HAP-1 (cell line): ENCODE data around the gene VWA8.
"Not testable (repeated sequence)": the region's sequence is repeated elsewhere in the genome, so short reads cannot be mapped to it uniquely, and the experiment has no call there.

Source experiments
- DNase-seq, 2 experiments: peaks; one replicate each; pipeline ENCODE4 v3.0.0-alpha.2; 2016 to 2020; ENCODE audit warnings: low spot score in 2 of 2
- H3K27me3 ChIP-seq: fragments of 250-450 bp; sonication (Bioruptor Pico); 2 replicates; pipeline ENCODE4 v1.5.1; 2020; ENCODE audit warnings: low read depth, mild to moderate bottlenecking, moderate library complexity
- H3K36me3 ChIP-seq: fragments of 250-450 bp; sonication (Bioruptor Pico); replicated peaks from 2 replicates; pipeline ENCODE4 v1.5.1; 2020; ENCODE audit warnings: mild to moderate bottlenecking
- H3K4me1 ChIP-seq: fragments of 250-450 bp; sonication (Bioruptor Pico); 2 replicates; pipeline ENCODE4 v1.5.1; 2020; ENCODE audit warnings: mild to moderate bottlenecking
- H3K4me3 ChIP-seq: fragments of 250-450 bp; sonication (Bioruptor Pico); 2 replicates; pipeline ENCODE4 v1.5.1; 2020; ENCODE audit warnings: mild to moderate bottlenecking, moderate library complexity
- H3K9me3 ChIP-seq: fragments of 250-450 bp; sonication (Bioruptor Pico); 2 replicates; pipeline ENCODE4 v1.5.1; 2020; ENCODE audit warnings: mild to moderate bottlenecking, moderate library complexity
- in situ Hi-C: fragments of 300-500 bp; cut with MboI; formaldehyde crosslinking; loops from 3 replicates; pipeline ENCODE4 v1.14.3; 2020; ENCODE audit warnings: low sequenced_read_pairs, inconsistent platforms, mixed read lengths

The VWA8 gene

DNA sequence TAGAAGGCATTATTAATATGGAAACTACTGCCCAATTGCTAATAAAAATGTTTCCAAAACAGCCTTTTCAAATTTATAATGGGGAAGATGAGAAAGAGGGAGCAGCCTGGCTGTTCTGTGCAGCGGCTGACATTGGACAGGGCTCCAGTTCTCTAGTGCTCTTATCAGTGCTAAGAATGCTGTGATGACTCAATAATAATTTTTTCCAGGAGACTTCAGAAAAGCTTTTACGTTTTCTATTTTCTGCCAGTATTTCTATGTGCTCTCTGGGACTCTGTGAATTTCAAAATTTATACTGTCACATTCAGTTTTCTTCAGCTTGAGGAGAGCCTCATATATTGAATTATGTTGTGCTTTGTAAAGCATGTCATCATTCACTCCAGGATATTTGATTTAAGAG lies 209.6 kb downstream of the VWA8 start:
- no peak for DNase-seq
- H3K4me3 ChIP-seq: no peak overlapping the region
- H3K4me1 ChIP-seq: no peaks in the 10 kb centered on the region
- in situ Hi-C loops: no loop called here
- H3K27me3 ChIP-seq: no peaks in the 10 kb centered on the region
- H3K36me3 ChIP-seq: 0 out of 2 replicates have a peak, but pooled peaks cover 6% of the 10 kb centered on the region
- H3K9me3 ChIP-seq: no peaks in the 10 kb centered on the region; the same call in 1 of the 2 replicates

DNA sequence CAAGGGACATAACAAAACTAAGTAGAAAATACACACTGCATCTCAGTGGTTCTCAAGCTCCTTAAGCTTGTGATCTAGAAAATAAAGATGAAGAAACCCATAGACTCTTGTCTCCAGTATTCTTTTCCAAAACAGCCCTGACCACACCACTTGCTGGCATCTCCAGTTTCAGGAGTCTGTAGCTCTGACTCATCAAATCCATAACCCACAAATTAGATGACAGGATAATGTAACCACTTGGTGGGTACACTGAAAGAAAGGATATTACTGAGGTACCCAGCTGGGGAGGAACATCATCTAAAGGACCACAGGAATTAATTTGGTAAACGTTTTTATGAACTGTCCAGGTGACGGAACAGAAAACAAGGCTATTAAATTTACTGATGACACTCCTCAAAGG lies 214.7 kb downstream of the VWA8 start:
- H3K4me1 ChIP-seq: no peaks in the 10 kb centered on the region
- peaks cover 6% of the 10 kb centered on the region for H3K36me3 ChIP-seq
- no peak for DNase-seq
- in situ Hi-C loops: no loop called here
- no peaks in the 10 kb centered on the region; the same call in 1 of the 2 replicates for H3K9me3 ChIP-seq
- H3K4me3 ChIP-seq: no peak overlapping the region
- H3K27me3 ChIP-seq: no peaks in the 10 kb centered on the region

GRCh38 chr13:41745496-41745895 lies 215.4 kb downstream of the VWA8 start:
- H3K4me3 ChIP-seq, in situ Hi-C loops, H3K36me3 ChIP-seq, H3K4me1 ChIP-seq, H3K27me3 ChIP-seq, DNase-seq, H3K9me3 ChIP-seq: not testable (repeated sequence)

DNA sequence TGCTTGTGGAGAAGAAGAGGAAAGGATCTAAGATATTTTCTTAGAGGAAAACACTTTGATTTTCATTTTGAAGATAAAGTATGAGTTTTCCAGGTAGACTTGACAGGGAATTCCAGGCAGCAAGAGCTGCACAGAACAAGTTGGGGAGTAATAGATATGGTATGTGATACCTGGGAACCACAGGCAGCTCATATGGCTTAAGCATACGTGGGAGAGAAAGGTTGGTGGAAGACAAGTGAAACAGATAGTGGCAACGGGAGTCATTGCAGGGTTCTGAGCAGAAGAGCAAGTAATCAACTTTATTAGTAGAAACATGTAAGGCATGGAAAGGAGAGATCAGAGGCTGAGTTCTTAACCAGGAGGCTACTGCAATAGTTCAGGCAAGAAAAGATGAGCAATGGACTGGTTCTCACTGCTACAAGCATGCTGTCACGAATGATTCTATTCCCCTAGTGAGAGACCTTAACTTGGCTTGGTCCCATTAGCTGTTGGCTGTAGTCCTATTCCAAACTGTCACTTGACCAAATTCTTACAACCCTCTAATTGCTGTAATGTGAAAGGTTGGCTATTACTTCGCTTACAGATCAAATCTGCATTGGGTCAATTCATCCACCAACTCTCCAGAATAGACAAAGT lies 217.9 kb downstream of the VWA8 start:
- no peak for DNase-seq
- no peaks in the 10 kb centered on the region for H3K9me3 ChIP-seq
- in situ Hi-C loops: no loop called here
- no peaks in the 10 kb centered on the region for H3K4me1 ChIP-seq
- H3K4me3 ChIP-seq: no peak overlapping the region
- no peaks in the 10 kb centered on the region for H3K27me3 ChIP-seq
- no peaks in the 10 kb centered on the region; the same call in none of the 2 replicates for H3K36me3 ChIP-seq

GRCh38 chr13:41740479-41740878 lies 220.4 kb downstream of the VWA8 start:
- DNase-seq: no peak
- Histone ChIP-seq H3K4me1 (no peaks in the 10 kb centered on the region), H3K36me3 (no peaks in the 10 kb centered on the region; the same call in 1 of the 2 replicates), H3K9me3 (no peaks in the 10 kb centered on the region), H3K4me3 (no peak overlapping the region), H3K27me3 (no peaks in the 10 kb centered on the region)
- in situ Hi-C loops: no loop called here

DNA sequence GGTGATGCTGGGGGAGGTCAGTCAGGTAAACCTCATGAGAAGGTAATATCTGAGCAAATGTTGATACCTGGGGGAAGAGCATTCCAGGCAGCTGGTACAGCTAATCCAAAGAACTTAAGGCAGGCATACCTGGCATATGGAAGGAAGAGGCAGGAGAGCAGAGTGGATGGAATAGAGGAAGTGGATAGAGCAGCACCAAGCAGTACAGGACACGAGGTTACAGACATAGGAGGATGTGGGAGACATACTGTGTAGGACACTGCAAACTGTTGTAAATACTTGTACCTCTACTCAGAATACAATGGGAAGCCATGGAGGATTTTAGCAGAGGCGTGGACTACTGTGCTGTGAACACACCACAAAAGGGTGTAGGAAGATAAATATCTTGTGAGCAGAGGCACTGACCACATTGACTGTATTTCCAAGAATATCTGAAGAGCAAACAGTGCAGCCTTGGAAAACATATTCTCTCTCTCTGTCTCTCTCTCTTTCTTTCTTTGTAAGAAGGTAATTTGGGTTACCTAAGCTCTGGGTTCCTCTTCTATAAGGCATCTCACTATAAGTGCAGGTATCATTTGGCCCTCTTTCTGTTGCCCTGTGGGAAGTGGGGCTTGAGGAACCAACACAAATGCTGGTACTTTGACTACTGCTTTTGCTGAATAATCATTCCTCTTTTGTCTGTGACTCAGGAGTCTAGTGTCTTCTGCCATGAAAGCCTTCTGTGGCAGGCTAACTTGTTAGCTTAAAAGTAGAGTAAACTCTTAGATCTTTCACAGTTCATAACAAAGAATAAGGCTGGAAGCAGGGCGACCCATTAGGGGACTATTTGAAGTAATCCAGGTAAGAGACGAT lies 238.0 kb downstream of the VWA8 start:
- H3K9me3 ChIP-seq: no peaks in the 10 kb centered on the region
- H3K4me1 ChIP-seq: peaks cover 6% of the 10 kb centered on the region; the same call in 1 of the 2 replicates
- H3K27me3 ChIP-seq: no peaks in the 10 kb centered on the region
- H3K36me3 ChIP-seq: peaks cover 2% of the 10 kb centered on the region
- in situ Hi-C loops: no loop called here
- no peak overlapping the region for H3K4me3 ChIP-seq
- no peak for DNase-seq

DNA sequence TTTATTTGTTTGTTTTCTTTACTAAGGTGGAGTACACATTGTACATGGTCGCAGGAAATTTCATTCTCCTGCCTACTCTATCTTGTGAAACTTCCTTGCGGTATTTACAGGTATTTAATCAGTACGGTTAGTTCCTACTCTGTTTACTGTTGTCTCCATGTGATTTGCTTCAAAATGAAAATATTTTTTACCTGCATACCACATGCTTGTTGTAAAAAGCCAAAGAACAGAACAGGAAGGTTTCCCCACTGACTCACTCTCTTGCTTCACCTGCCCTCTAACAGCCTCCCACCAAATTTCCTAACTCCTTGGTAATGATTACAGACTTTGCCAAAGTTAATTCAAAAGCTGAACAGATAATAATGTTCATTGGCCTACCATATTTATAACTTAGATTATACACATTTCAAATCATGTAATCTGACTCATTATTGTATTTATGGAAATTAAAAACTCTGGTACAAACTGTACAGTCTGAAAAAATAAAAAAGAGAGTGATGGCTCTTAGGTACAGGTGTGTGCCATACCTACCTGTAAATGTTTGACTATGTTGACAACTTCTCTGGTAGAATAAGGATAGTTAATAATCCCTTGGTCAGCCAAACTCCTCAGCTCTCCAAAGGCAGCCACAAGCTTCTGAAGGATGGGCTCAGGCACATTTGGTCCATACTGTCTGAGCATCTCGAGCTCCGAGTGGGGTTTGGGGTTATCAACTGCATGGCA lies 239.9 kb downstream of the VWA8 start:
- in situ Hi-C loops: no loop called here
- Histone ChIP-seq H3K4me3 (no peak overlapping the region), H3K9me3 (no peaks in the 10 kb centered on the region), H3K4me1 (no peaks in the 10 kb centered on the region), H3K27me3 (no peaks in the 10 kb centered on the region), H3K36me3 (peaks cover 2% of the 10 kb centered on the region)
- DNase-seq: no peak

- Histone ChIP-seq H3K4me3 (no peak overlapping the region), H3K27me3 (no peaks in the 10 kb centered on the region), H3K36me3 (peaks cover 2% of the 10 kb centered on the region), H3K4me1 (peaks cover under 1% of the 10 kb centered on the region; the same call in 1 of the 2 replicates), H3K9me3 (no peaks in the 10 kb centered on the region)
- in situ Hi-C loops: no loop called here
- no peak for DNase-seq
Observed at GRCh38 chr13:41716236-41716635, 244.7 kb downstream of the VWA8 start.

- H3K4me1 ChIP-seq: peaks cover 6% of the 10 kb centered on the region; the same call in 1 of the 2 replicates
- H3K27me3 ChIP-seq: no peaks in the 10 kb centered on the region
- H3K9me3 ChIP-seq: no peaks in the 10 kb centered on the region
- in situ Hi-C loops: no loop called here
- DNase-seq: no peak
- H3K4me3 ChIP-seq: no peak overlapping the region
- H3K36me3 ChIP-seq: no peaks in the 10 kb centered on the region; the same call in 1 of the 2 replicates
Observed at GRCh38 chr13:41713405-41713804, 247.5 kb downstream of the VWA8 start.

- no peaks in the 10 kb centered on the region for H3K27me3 ChIP-seq
- H3K4me3 ChIP-seq: no peak overlapping the region
- H3K4me1 ChIP-seq: peaks cover 6% of the 10 kb centered on the region; the same call in 1 of the 2 replicates
- no peaks in the 10 kb centered on the region for H3K9me3 ChIP-seq
- DNase-seq: no peak
- no peaks in the 10 kb centered on the region; the same call in 1 of the 2 replicates for H3K36me3 ChIP-seq
- in situ Hi-C loops: no loop called here
Observed at GRCh38 chr13:41710771-41711170, 250.1 kb downstream of the VWA8 start.

- H3K27me3 ChIP-seq: no peaks in the 10 kb centered on the region
- in situ Hi-C loops: no loop called here
- H3K4me3 ChIP-seq: no peak overlapping the region
- peaks cover 16% of the 10 kb centered on the region for H3K4me1 ChIP-seq
- DNase-seq: no peak
- H3K9me3 ChIP-seq: no peaks in the 10 kb centered on the region
- no peaks in the 10 kb centered on the region; the same call in 1 of the 2 replicates for H3K36me3 ChIP-seq
Observed at GRCh38 chr13:41709511-41709910, 251.4 kb downstream of the VWA8 start.

- in situ Hi-C loops: no loop called here
- H3K4me3 ChIP-seq: no peak overlapping the region
- no peak for DNase-seq
Observed at GRCh38 chr13:41708713-41709112, 252.2 kb downstream of the VWA8 start.

DNA sequence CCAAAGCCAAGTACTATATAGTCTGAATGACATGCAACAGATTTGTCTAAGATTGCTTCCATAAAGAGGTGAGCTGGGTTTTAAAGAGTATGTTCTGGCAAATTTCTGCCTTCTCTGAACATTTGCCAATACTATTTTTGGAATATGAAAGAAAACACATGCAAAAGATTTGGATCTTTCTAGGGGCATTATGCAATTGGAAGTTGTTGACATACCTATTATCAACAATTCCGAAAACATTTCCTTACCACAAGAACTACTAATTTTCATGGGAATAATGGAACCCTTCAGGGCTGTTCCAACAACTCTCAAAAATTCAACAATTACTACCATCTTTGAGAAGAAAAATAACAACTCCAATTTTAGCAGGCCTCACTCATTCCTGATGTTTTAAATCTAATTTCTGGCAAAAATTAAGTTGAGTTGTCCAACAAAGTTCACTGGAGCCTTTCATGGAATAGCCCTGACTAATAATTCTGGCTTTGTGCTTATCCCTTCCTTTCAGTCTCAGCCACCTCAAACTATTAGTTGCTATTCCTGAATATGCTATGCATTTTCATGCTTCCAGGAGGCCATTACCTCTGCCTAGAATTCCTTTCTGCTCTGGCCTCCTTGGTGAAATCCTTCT lies 253.6 kb downstream of the VWA8 start:
- H3K9me3 ChIP-seq: no peaks in the 10 kb centered on the region
- DNase-seq: no peak
- in situ Hi-C loops: no loop called here
- H3K4me3 ChIP-seq: no peak overlapping the region
- H3K36me3 ChIP-seq: no peaks in the 10 kb centered on the region
- no peaks in the 10 kb centered on the region for H3K27me3 ChIP-seq
- H3K4me1 ChIP-seq: peaks cover 16% of the 10 kb centered on the region

More at GRCh38 chr13:41708713-41709112, 252.2 kb downstream of the VWA8 start:
- Histone ChIP-seq H3K27me3 (no peaks in the 10 kb centered on the region), H3K36me3 (no peaks in the 10 kb centered on the region; the same call in 1 of the 2 replicates), H3K4me1 (peaks cover 16% of the 10 kb centered on the region), H3K9me3 (no peaks in the 10 kb centered on the region)
